ENCODE results near the gene MAP1LC3B2. TPM values are rescaled to one million over a fixed set of nuclear protein-coding genes. Genes with fewer than 3 reads are reported as not detected.

MAP1LC3B2 gene
- total RNA-seq, 1 donor from 2014 or later: not detected

GRCh38 chr12:116589581-116589980 lies 30.4 kb downstream of the MAP1LC3B2 start:
- H3K9me3 ChIP-seq (ENCODE audit: control insufficient read depth in 3 of 3, low read length in 3 of 3): peaks cover 0 to 5% (median 3%) of the 10 kb centered on the region in 3 donors

DNA sequence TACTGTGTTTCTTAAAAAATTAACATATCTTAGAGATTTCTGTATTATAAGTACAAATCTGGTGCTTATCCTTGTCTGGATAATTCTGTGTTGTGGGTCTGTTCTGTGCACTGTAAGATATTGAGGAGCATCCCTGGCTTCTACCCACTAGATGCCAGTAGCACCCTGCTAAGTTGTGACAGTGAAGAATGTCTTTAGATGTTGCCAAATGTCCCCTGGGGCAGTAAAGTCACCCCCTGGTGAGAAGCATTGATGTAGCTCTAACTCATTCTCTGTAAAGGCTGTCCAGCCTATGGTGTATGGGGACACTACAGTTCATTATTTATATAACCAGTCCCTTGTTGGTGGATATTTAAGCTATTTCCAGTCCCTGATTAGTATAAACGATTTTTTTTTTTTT lies 31.4 kb downstream of the MAP1LC3B2 start:
- Histone ChIP-seq H3K4me1 (ENCODE audit: control insufficient read depth in 3 of 3, insufficient read depth in 3 of 3, low read length in 3 of 3) (peaks cover 4 to 15% (median 13%) of the 10 kb centered on the region in 3 donors), H3K27me3 (ENCODE audit: control insufficient read depth in 3 of 3, insufficient read depth in 3 of 3, low read length in 3 of 3) (no peaks in the 10 kb centered on the region), H3K9me3 (ENCODE audit: control insufficient read depth in 3 of 3, low read length in 3 of 3) (no peaks in the 10 kb centered on the region), H3K36me3 (ENCODE audit: control insufficient read depth in 3 of 3, insufficient read depth in 3 of 3, low read length in 3 of 3) (no peaks in the 10 kb centered on the region), H3K27ac (ENCODE audit: low read depth, low read length) (no peak overlapping the region), H3K9ac (ENCODE audit: low read depth in 1 of 3, low read length in 3 of 3) (no peak overlapping the region), H3K4me3 (ENCODE audit: low read length in 3 of 3) (no peak overlapping the region)

More at GRCh38 chr12:116589581-116589980, 30.4 kb downstream of the MAP1LC3B2 start:
- Histone ChIP-seq H3K27me3 (ENCODE audit: control insufficient read depth in 3 of 3, insufficient read depth in 3 of 3, low read length in 3 of 3) (no peaks in the 10 kb centered on the region), H3K4me3 (ENCODE audit: low read length in 3 of 3) (no peak overlapping the region), H3K4me1 (ENCODE audit: control insufficient read depth in 3 of 3, insufficient read depth in 3 of 3, low read length in 3 of 3) (peaks cover 2 to 13% (median 11%) of the 10 kb centered on the region in 3 donors), H3K9ac (ENCODE audit: low read depth in 1 of 3, low read length in 3 of 3) (no peak overlapping the region), H3K27ac (ENCODE audit: low read depth, low read length) (no peak overlapping the region), H3K36me3 (ENCODE audit: control insufficient read depth in 3 of 3, insufficient read depth in 3 of 3, low read length in 3 of 3) (no peaks in the 10 kb centered on the region)

- H3K27ac ChIP-seq (ENCODE audit: low read depth, low read length): no peak overlapping the region
- no peak overlapping the region for H3K9ac ChIP-seq (ENCODE audit: low read depth in 1 of 3, low read length in 3 of 3)
- no peaks in the 10 kb centered on the region for H3K36me3 ChIP-seq (ENCODE audit: control insufficient read depth in 3 of 3, insufficient read depth in 3 of 3, low read length in 3 of 3)
- H3K4me1 ChIP-seq (ENCODE audit: control insufficient read depth in 3 of 3, insufficient read depth in 3 of 3, low read length in 3 of 3): peaks cover 4 to 15% (median 13%) of the 10 kb centered on the region in 3 donors
- no peaks in the 10 kb centered on the region for H3K9me3 ChIP-seq (ENCODE audit: control insufficient read depth in 3 of 3, low read length in 3 of 3)
- H3K27me3 ChIP-seq (ENCODE audit: control insufficient read depth in 3 of 3, insufficient read depth in 3 of 3, low read length in 3 of 3): no peaks in the 10 kb centered on the region
- no peak overlapping the region for H3K4me3 ChIP-seq (ENCODE audit: low read length in 3 of 3)
Measured at GRCh38 chr12:116591855-116592637, 32.9 kb downstream of the MAP1LC3B2 start.

DNA sequence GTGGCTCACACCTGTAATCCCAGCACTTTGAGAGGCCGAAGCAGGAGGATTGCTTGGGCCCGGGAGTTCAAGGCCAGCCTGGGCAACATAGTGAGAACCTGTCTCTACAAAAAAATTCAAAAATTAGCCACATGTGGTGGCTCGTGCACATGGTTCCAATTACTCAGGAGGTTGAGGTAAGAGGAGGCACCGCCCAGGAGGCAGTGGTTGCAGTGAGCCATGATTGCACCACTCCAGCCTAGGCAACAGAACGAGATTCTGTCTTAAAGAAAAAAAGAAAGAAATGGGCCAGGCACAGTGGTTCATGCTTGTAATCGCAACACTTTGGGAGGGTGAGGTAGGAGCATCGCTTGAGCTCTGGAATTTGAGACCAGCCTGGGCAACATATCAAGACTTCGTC lies 33.5 kb downstream of the MAP1LC3B2 start:
- Histone ChIP-seq H3K4me3 (ENCODE audit: low read length in 3 of 3) (no peak overlapping the region), H3K9me3 (ENCODE audit: control insufficient read depth in 3 of 3, low read length in 3 of 3) (no peaks in the 10 kb centered on the region), H3K27me3 (ENCODE audit: control insufficient read depth in 3 of 3, insufficient read depth in 3 of 3, low read length in 3 of 3) (no peaks in the 10 kb centered on the region), H3K27ac (ENCODE audit: low read depth, low read length) (no peak overlapping the region), H3K4me1 (ENCODE audit: control insufficient read depth in 3 of 3, insufficient read depth in 3 of 3, low read length in 3 of 3) (peaks cover 4 to 15% (median 13%) of the 10 kb centered on the region in 3 donors), H3K36me3 (ENCODE audit: control insufficient read depth in 3 of 3, insufficient read depth in 3 of 3, low read length in 3 of 3) (no peaks in the 10 kb centered on the region), H3K9ac (ENCODE audit: low read depth in 1 of 3, low read length in 3 of 3) (no peak overlapping the region)

GRCh38 chr12:116594325-116595038 lies 35.3 kb downstream of the MAP1LC3B2 start:
- H3K4me3 ChIP-seq (ENCODE audit: low read length in 3 of 3): no peak overlapping the region
- H3K4me1 ChIP-seq (ENCODE audit: control insufficient read depth in 3 of 3, insufficient read depth in 3 of 3, low read length in 3 of 3): peaks cover 16 to 29% (median 27%) of the 10 kb centered on the region in 3 donors
- no peak overlapping the region for H3K27ac ChIP-seq (ENCODE audit: low read depth, low read length)
- H3K36me3 ChIP-seq (ENCODE audit: control insufficient read depth in 3 of 3, insufficient read depth in 3 of 3, low read length in 3 of 3): no peaks in the 10 kb centered on the region
- no peaks in the 10 kb centered on the region for H3K9me3 ChIP-seq (ENCODE audit: control insufficient read depth in 3 of 3, low read length in 3 of 3)
- no peak overlapping the region for H3K9ac ChIP-seq (ENCODE audit: low read depth in 1 of 3, low read length in 3 of 3)
- no peaks in the 10 kb centered on the region for H3K27me3 ChIP-seq (ENCODE audit: control insufficient read depth in 3 of 3, insufficient read depth in 3 of 3, low read length in 3 of 3)

GRCh38 chr12:116595186-116595585 lies 36.0 kb downstream of the MAP1LC3B2 start:
- Histone ChIP-seq H3K27me3 (ENCODE audit: control insufficient read depth in 3 of 3, insufficient read depth in 3 of 3, low read length in 3 of 3) (no peaks in the 10 kb centered on the region), H3K27ac (ENCODE audit: low read depth, low read length) (no peak overlapping the region), H3K9ac (ENCODE audit: low read depth in 1 of 3, low read length in 3 of 3) (no peak overlapping the region), H3K4me3 (ENCODE audit: low read length in 3 of 3) (no peak overlapping the region), H3K36me3 (ENCODE audit: control insufficient read depth in 3 of 3, insufficient read depth in 3 of 3, low read length in 3 of 3) (no peaks in the 10 kb centered on the region), H3K4me1 (ENCODE audit: control insufficient read depth in 3 of 3, insufficient read depth in 3 of 3, low read length in 3 of 3) (peaks cover 21 to 33% (median 31%) of the 10 kb centered on the region in 3 donors), H3K9me3 (ENCODE audit: control insufficient read depth in 3 of 3, low read length in 3 of 3) (no peaks in the 10 kb centered on the region)

GRCh38 chr12:116595672-116596071 lies 36.5 kb downstream of the MAP1LC3B2 start:
- peaks cover 21 to 33% (median 31%) of the 10 kb centered on the region in 3 donors for H3K4me1 ChIP-seq (ENCODE audit: control insufficient read depth in 3 of 3, insufficient read depth in 3 of 3, low read length in 3 of 3)

GRCh38 chr12:116597886-116598285 lies 38.7 kb downstream of the MAP1LC3B2 start:
- no peaks in the 10 kb centered on the region for H3K9me3 ChIP-seq (ENCODE audit: control insufficient read depth in 3 of 3, low read length in 3 of 3)
- no peaks in the 10 kb centered on the region for H3K36me3 ChIP-seq (ENCODE audit: control insufficient read depth in 3 of 3, insufficient read depth in 3 of 3, low read length in 3 of 3)
- no peak overlapping the region for H3K27ac ChIP-seq (ENCODE audit: low read depth, low read length)
- H3K4me3 ChIP-seq (ENCODE audit: low read length in 3 of 3): no peak overlapping the region
- no peaks in the 10 kb centered on the region for H3K27me3 ChIP-seq (ENCODE audit: control insufficient read depth in 3 of 3, insufficient read depth in 3 of 3, low read length in 3 of 3)
- peaks cover 18 to 26% (median 19%) of the 10 kb centered on the region in 3 donors for H3K4me1 ChIP-seq (ENCODE audit: control insufficient read depth in 3 of 3, insufficient read depth in 3 of 3, low read length in 3 of 3)
- no peak overlapping the region for H3K9ac ChIP-seq (ENCODE audit: low read depth in 1 of 3, low read length in 3 of 3)

More at GRCh38 chr12:116595672-116596071, 36.5 kb downstream of the MAP1LC3B2 start:
- H3K9me3 ChIP-seq (ENCODE audit: control insufficient read depth in 3 of 3, low read length in 3 of 3): no peaks in the 10 kb centered on the region
- no peak overlapping the region for H3K4me3 ChIP-seq (ENCODE audit: low read length in 3 of 3)
- H3K27me3 ChIP-seq (ENCODE audit: control insufficient read depth in 3 of 3, insufficient read depth in 3 of 3, low read length in 3 of 3): no peaks in the 10 kb centered on the region
- H3K9ac ChIP-seq (ENCODE audit: low read depth in 1 of 3, low read length in 3 of 3): no peak overlapping the region
- no peak overlapping the region for H3K27ac ChIP-seq (ENCODE audit: low read depth, low read length)
- no peaks in the 10 kb centered on the region for H3K36me3 ChIP-seq (ENCODE audit: control insufficient read depth in 3 of 3, insufficient read depth in 3 of 3, low read length in 3 of 3)

DNA sequence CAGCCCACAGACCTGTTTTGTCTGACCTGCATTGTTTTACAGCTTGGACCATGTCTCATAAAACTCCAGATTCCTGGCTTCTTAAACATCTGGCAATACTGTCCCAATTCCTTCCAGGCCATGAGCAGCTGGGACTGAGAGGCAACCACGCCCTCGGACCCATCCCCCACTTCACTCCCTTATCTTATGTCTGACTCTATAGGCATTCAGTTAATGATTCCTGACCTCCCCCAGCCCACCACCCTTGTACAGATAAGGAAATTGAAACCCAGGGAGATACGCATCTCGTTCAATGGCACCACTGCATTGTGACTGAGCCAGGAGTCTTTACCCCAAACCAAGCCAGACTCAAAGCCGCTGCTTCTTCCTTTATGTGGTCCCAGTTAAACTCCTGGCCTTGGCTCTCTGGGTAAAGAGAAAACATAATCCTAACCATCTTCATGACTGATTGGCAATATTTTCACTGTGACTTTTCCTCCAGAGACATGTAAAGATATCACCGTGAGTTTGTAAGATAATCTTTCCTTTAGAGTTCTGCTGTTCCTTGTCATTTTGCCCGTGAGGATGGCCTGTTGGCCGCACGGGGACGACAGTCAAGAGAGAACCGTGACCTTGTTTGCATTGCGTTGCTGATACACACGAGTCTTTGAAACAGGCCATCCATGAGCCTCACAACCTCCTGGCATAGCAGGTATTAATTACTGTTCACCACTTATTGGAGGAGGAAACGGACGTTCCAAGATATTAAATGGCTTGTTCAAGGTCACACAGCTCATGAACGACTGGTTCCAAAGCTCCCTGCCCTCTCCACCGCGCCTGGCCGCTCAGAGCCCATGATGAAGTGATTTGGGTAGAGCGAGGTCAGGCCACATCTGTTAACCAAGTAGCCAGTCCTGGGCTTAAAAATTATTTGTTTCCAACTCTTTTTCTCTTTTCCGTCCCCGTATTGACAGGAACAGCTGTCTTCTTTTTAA lies 39.4 kb downstream of the MAP1LC3B2 start:
- Histone ChIP-seq H3K27ac (ENCODE audit: low read depth, low read length) (peak overlapping the region; percentile 82), H3K4me1 (ENCODE audit: control insufficient read depth in 3 of 3, insufficient read depth in 3 of 3, low read length in 3 of 3) (peaks cover 18 to 27% (median 19%) of the 10 kb centered on the region in 3 donors), H3K9ac (ENCODE audit: low read depth in 1 of 3, low read length in 3 of 3) (peak overlapping the region; percentile 73 to 79 (median 78)), H3K9me3 (ENCODE audit: control insufficient read depth in 3 of 3, low read length in 3 of 3) (no peaks in the 10 kb centered on the region), H3K36me3 (ENCODE audit: control insufficient read depth in 3 of 3, insufficient read depth in 3 of 3, low read length in 3 of 3) (no peaks in the 10 kb centered on the region), H3K27me3 (ENCODE audit: control insufficient read depth in 3 of 3, insufficient read depth in 3 of 3, low read length in 3 of 3) (no peaks in the 10 kb centered on the region), H3K4me3 (ENCODE audit: low read length in 3 of 3) (peak overlapping the region; percentile 64 to 77 (median 70))
